ENCODE results near the gene SERPIND1. TPM values are rescaled to one million over a fixed set of nuclear protein-coding genes. Genes with fewer than 3 reads are reported as not detected.
A peak's percentile ranks its signal among the peaks of the same experiment; 100 is the strongest.
"Not testable (repeated sequence)": the region's sequence is repeated elsewhere in the genome, so short reads cannot be mapped to it uniquely, and the experiment has no call there.

Gene SERPIND1
- polyA plus RNA-seq, 1 donor from 2014 or later = 0.23 TPM

DNA sequence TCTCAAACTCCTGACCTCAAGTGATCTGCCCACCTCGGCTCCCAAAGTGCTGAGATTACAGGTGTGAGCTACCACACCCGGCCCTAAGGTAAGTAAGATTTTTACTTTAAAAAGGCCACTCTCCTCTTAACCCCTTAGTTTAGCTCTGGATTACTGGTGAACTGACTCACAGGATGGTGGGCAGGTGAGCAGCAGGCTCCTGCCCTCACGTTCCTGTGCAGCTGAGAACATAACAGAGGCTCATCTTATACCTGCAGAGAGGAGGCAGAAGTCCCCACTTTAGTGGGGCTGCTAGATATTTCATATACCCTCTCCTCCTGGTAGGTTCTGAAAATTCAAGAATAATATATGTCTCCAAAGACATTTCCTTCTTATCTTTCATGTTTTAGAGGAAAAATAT, 17.1 kb upstream of the SERPIND1 start:
- peaks cover 0 to 5% (median 0%) of the 10 kb centered on the region in 3 donors for H3K4me1 Mint-ChIP-seq
- H3K27ac Mint-ChIP-seq = peak overlapping the region in 1 of 3 donors; percentile 75
- no peaks in the 10 kb centered on the region for H3K9me3 Mint-ChIP-seq
- no peak overlapping the region for H3K4me3 Mint-ChIP-seq
- H3K36me3 Mint-ChIP-seq = peaks cover 4% of the 10 kb centered on the region
- H3K27me3 Mint-ChIP-seq = no peaks in the 10 kb centered on the region

DNA sequence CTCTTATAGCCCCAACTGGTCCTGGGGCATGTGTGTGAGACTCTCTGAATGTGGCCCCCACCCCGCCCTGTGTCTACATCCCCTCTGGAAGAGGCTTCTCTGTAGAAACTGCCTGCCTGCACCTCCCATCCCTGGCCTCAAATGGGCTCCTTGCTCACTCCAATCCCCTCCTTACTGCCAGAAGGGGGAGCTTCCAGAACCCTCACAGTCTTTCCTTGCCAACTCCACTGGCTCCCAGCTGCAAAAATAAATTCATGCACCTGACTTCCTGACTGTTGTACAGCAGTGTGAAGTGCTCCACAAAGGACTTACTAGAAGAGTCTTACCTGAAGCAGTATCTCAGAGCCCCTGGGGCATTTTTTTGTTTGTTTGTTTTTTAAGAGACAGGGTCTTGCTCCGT, 15.2 kb upstream of the SERPIND1 start:
- Mint-ChIP-seq H3K4me1 (peaks cover 0 to 5% (median 0%) of the 10 kb centered on the region in 3 donors), H3K9me3 (no peaks in the 10 kb centered on the region), H3K27me3 (no peaks in the 10 kb centered on the region), H3K4me3 (no peak overlapping the region), H3K27ac (no peak overlapping the region), H3K36me3 (no peaks in the 10 kb centered on the region)

- Mint-ChIP-seq H3K36me3 (peaks cover 4% of the 10 kb centered on the region), H3K27me3 (no peaks in the 10 kb centered on the region), H3K4me1 (peaks cover 0 to 5% (median 0%) of the 10 kb centered on the region in 3 donors), H3K4me3 (no peak overlapping the region), H3K9me3 (no peaks in the 10 kb centered on the region), H3K27ac (no peak overlapping the region)
Measured at GRCh38 chr22:20760084-20760483, 13.8 kb upstream of the SERPIND1 start.

GRCh38 chr22:20761536-20761935, 12.4 kb upstream of the SERPIND1 start:
- Mint-ChIP-seq H3K27me3 (no peaks in the 10 kb centered on the region), H3K4me1 (peaks cover 0 to 3% (median 0%) of the 10 kb centered on the region in 3 donors), H3K9me3 (no peaks in the 10 kb centered on the region), H3K27ac (no peak overlapping the region), H3K4me3 (no peak overlapping the region), H3K36me3 (peaks cover 7% of the 10 kb centered on the region)

GRCh38 chr22:20762233-20762796, 11.6 kb upstream of the SERPIND1 start:
- no peaks in the 10 kb centered on the region for H3K4me1 Mint-ChIP-seq
- no peak overlapping the region for H3K4me3 Mint-ChIP-seq
- H3K27ac Mint-ChIP-seq = no peak overlapping the region
- no peaks in the 10 kb centered on the region for H3K9me3 Mint-ChIP-seq
- no peaks in the 10 kb centered on the region for H3K27me3 Mint-ChIP-seq
- peaks cover 7% of the 10 kb centered on the region for H3K36me3 Mint-ChIP-seq

DNA sequence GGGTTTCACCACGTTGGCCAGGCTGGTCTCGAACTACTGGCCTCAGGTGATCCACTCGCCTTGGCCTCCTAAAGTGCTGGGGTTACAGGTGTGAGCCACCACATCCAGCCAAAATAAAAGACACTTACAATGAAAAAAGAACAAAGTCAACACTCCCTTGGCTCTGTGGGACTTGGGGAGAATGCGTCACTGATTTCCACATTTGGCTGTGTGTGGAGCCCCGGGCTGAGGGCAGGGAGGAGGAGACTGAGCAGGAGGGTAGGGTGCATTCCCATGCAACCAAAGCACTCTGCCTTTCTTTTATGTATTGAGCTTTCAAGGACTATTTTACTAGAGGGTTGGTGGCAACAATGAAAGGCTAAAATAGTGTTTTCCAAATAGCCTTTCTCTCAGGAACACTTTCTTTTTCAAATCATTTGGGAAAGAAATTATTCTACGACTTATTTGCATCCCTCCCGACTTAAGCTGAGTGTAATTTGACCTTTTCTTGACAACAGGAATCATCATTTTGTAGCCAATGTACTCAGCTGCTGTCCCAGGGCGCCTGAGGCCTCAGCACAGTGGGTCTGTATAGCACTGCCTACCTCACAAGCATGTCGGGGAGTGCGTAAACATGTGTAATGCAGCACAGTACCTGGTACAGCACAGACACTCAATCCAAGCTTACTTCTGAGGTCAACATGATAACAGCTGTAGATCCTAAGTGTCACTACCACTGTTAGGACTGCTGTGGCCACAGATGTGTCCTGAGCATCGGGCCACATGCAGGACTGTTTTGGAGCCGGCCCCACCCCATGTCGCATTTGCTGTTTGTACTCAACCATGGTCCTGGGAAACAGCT, 10.1 kb upstream of the SERPIND1 start:
- Mint-ChIP-seq H3K36me3 (peaks cover 7% of the 10 kb centered on the region), H3K27me3 (no peaks in the 10 kb centered on the region), H3K4me1 (no peaks in the 10 kb centered on the region), H3K27ac (no peak overlapping the region), H3K9me3 (no peaks in the 10 kb centered on the region), H3K4me3 (no peak overlapping the region)

DNA sequence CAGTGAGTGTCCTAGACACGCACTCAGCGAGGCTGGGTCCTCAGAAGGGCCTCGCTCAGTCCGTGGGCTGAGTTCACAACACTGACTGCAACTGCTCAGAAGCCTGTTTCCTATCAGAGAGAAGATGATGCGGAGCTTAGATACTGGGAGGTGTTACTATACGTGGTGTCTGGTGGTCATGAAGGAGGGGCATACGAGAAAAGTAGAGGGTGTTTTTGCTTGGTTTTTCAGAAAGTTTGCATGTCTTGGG, 9.5 kb upstream of the SERPIND1 start:
- no peaks in the 10 kb centered on the region for H3K27me3 Mint-ChIP-seq
- no peak overlapping the region for H3K4me3 Mint-ChIP-seq
- peak overlapping the region in 1 of 3 donors; percentile 39 for H3K27ac Mint-ChIP-seq
- no peaks in the 10 kb centered on the region for H3K4me1 Mint-ChIP-seq
- no peaks in the 10 kb centered on the region for H3K9me3 Mint-ChIP-seq
- H3K36me3 Mint-ChIP-seq = peaks cover 10% of the 10 kb centered on the region

DNA sequence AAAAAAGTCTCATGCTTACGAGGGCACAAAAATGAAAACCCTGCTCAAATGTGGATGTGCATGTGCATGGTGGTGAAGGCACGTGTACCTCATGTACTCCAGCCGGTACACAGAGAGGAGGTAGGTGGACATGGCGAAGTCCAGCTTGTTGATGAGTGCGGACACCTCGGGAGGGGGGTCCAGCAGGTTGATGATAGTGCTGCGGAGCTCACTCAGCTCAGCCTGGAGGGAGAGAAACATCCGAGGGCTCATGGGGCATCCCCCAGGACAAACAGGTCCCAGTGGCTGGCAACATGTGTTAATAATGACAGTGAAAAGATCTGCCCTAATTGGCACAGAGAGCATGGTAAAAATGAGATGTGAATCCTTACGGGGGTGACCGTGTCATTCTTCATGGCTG, 9.2 kb upstream of the SERPIND1 start:
- no peaks in the 10 kb centered on the region for H3K9me3 Mint-ChIP-seq
- H3K27me3 Mint-ChIP-seq = no peaks in the 10 kb centered on the region
- H3K4me1 Mint-ChIP-seq = peaks cover 0 to 2% (median 0%) of the 10 kb centered on the region in 3 donors
- peak overlapping the region in 1 of 3 donors; percentile 39 for H3K27ac Mint-ChIP-seq
- H3K36me3 Mint-ChIP-seq = peaks cover 10% of the 10 kb centered on the region
- no peak overlapping the region for H3K4me3 Mint-ChIP-seq

DNA sequence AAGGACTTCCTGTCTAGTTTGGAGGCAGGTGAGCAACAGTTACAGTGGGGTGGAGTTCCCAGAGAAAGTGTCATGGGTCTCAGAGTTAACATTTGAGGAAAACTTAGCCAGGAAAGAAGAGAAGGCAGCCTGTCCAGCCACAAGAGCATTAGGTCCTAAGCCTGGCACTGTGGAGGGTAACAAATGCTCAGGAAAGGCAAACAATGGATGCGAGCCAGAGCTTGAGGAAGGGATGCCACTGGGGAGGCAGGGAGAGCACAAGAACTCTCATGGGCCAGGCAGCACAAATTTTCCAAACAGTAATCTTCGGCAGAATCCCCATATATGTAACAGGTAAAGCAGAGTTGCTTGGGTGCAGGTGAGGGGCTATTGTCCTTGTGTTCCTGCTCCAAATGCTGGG, 8.0 kb upstream of the SERPIND1 start:
- H3K27me3 Mint-ChIP-seq = no peaks in the 10 kb centered on the region
- no peak overlapping the region for H3K27ac Mint-ChIP-seq
- H3K4me1 Mint-ChIP-seq = peaks cover 0 to 2% (median 0%) of the 10 kb centered on the region in 3 donors
- H3K36me3 Mint-ChIP-seq = peaks cover 14% of the 10 kb centered on the region
- H3K9me3 Mint-ChIP-seq = no peaks in the 10 kb centered on the region
- H3K4me3 Mint-ChIP-seq = no peak overlapping the region

GRCh38 chr22:20766530-20766929, 7.4 kb upstream of the SERPIND1 start:
- peaks cover 0 to 2% (median 0%) of the 10 kb centered on the region in 3 donors for H3K4me1 Mint-ChIP-seq
- H3K36me3 Mint-ChIP-seq = peaks cover 14% of the 10 kb centered on the region
- H3K4me3 Mint-ChIP-seq = no peak overlapping the region
- peak overlapping the region in 1 of 3 donors; percentile 27 for H3K27ac Mint-ChIP-seq
- no peaks in the 10 kb centered on the region for H3K27me3 Mint-ChIP-seq
- H3K9me3 Mint-ChIP-seq = no peaks in the 10 kb centered on the region

- H3K4me1 Mint-ChIP-seq, H3K27ac Mint-ChIP-seq, H3K27me3 Mint-ChIP-seq, H3K4me3 Mint-ChIP-seq, H3K9me3 Mint-ChIP-seq: not testable (repeated sequence)
- peaks cover 16% of the 10 kb centered on the region for H3K36me3 Mint-ChIP-seq
Measured at GRCh38 chr22:20769496-20769826, 4.5 kb upstream of the SERPIND1 start.

DNA sequence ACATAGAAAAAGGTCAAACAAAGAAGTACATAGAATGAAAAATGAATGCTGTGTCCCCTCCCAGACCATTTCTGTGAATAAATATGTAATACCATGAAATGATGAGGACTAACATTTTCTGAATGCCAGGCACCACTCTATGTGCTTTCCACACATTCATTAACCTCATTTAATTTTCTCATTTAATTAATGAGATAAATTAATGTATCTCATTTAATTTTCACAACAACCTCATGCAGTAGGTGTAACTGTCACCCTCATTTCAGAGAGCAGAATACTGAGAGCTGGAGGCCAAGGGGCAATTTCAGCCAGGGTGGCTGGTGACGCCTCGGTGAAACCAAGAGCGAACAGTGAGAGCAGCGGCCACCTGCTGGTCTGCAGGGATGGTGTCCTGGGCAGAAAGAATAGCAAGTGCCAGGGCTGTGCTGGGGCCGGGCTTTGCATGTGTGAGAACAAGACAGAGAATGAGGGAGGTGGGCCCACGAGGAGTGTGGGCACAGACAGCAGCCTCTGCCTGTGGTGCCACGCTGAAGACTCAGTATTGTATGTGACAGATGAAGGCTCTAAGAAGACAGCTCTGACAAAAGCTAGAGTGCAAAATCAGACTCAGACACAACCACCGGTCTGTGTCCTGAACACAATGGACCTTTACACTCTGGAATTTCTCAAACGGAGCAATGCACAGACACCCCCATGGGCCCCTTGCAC, 1.8 kb upstream of the SERPIND1 start:
- Mint-ChIP-seq H3K9me3 (no peaks in the 10 kb centered on the region), H3K4me3 (no peak overlapping the region), H3K27ac (no peak overlapping the region), H3K27me3 (no peaks in the 10 kb centered on the region), H3K36me3 (peaks cover 10% of the 10 kb centered on the region), H3K4me1 (peaks cover 0 to 2% (median 0%) of the 10 kb centered on the region in 3 donors)

DNA sequence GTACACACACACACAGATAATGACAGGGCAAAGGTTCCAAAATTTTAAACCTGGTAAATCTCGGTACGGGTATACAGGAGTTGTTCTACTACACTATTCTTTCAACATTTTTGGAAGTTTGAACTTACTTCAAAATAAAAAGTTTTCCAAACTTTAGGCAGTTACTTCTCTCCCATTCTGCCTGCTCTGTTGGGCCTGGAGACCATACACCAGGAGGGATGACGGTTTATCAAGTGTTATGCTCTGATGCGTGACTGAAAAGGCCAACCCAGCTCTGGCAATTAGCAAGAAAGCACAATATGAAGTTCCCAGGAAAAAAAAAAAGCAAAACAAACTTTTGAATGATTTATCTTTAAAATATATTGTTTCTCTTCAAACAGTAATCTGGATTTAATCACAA, 969 bp downstream of the SERPIND1 start:
- no peaks in the 10 kb centered on the region for H3K9me3 Mint-ChIP-seq
- H3K27me3 Mint-ChIP-seq = no peaks in the 10 kb centered on the region
- H3K4me1 Mint-ChIP-seq = no peaks in the 10 kb centered on the region
- H3K4me3 Mint-ChIP-seq = no peak overlapping the region
- peaks cover 5% of the 10 kb centered on the region for H3K36me3 Mint-ChIP-seq
- H3K27ac Mint-ChIP-seq = no peak overlapping the region

DNA sequence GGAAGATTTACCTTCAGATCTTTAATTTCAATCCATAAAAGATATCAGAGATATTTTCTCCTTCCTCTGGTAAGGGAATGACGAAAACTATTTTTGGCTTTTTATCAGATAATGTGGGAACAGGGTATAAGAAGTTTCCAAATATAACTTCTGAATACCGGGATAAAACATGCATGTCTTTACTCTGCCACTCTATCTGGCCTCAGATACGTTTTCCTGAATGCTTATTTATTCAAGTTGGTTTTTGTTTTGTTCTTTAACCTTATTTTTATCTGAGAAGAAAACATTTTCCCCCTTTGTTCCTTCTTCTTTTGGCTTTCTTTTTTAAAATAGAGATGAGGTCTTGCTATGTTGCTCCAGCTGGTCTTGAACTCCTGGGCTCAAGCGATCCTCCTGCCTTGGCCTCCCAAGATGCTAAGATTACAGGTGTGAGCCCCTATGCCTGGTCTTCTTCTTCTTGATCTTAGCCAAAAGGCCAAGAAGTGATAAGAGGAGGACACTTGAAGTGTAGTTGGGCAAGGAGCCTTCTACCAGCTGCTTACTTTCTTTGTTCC, 1.5 kb downstream of the SERPIND1 start:
- Mint-ChIP-seq H3K4me1 (no peaks in the 10 kb centered on the region), H3K4me3 (no peak overlapping the region), H3K36me3 (peaks cover 4% of the 10 kb centered on the region), H3K9me3 (no peaks in the 10 kb centered on the region), H3K27me3 (no peaks in the 10 kb centered on the region), H3K27ac (no peak overlapping the region)

DNA sequence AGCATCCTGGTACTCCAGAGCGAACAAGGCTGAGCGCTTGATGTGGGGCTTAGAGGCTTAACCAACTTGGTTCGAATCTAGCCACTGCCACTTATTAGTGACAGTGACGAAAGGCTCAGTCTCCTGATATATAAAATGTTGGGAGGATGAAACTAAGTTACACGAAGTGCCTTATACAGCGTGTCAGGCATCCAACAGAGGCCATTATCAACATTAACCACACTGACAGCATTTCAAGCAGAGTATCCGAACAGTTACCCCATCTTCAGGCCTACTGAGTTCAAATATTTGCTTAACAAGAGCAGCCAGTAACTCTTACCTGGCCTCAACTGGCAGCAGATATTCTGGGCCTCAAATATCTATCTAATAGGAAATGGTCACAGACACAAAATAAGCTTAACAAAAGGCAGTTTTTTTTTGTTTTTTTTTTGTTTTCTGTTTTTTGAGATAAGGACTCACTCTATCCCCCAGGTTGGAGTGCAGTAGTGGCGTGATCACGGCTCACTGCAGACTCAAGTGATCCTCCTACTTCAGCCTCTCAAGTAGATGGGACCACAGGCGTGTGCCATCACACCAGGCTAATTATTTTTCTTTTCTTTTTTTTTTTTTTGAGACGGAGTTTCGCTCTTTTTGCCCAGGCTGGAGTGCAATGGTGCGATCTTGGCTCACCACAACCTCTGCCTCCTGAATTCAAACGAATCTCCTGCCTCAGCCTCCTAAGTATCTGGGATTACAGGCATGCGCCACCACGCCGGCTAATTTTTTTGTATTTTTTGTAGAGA, 2.9 kb downstream of the SERPIND1 start:
- Mint-ChIP-seq H3K27me3 (no peaks in the 10 kb centered on the region), H3K9me3 (no peaks in the 10 kb centered on the region), H3K4me3 (no peak overlapping the region), H3K4me1 (no peaks in the 10 kb centered on the region), H3K27ac (no peak overlapping the region), H3K36me3 (peaks cover 3% of the 10 kb centered on the region)
